Body of pancreas (tissue), 4 donors: ENCODE results near the gene TMEM178B.

ENCODE experiments used
- CTCF ChIP-seq, 7 experiments: fragments of 450-650 bp in 4 of 7; fragments of 200-600 bp in 3 of 7; sonication (generic) in 3 of 7; IDR thresholded peaks; one replicate each; pipeline ENCODE4 v1.5.1; 2016 to 2019; ENCODE audit warnings: antibody characterized with exemption in 7 of 7
- POLR2A ChIP-seq, 3 donors: fragments of 450-650 bp; IDR thresholded peaks; one replicate each; pipeline ENCODE4 v1.6.1; 2016; ENCODE audit warnings: antibody characterized with exemption in 3 of 3, mild to moderate bottlenecking in 2 of 3

- no peak for TF ChIP-seq CTCF (IDR thresholded peaks at IDR 0.05)
- no peak for TF ChIP-seq POLR2A (IDR thresholded peaks at IDR 0.05)
Observed at GRCh38 chr7:141246426-141246825, 172.6 kb downstream of the TMEM178B start.
